Stimulated activated naive CD8-positive, alpha-beta T cell treated with anti-CD3 and anti-CD28 coated beads, Interleukin-15, amount 100 ng/mL, for 72 hours (primary cell): ENCODE measurements around the gene KRTAP19-4.

Source experiments
- ATAC-seq: fragments of 150-1000 bp; cut with Tn5 transposase; 2 replicates; pipeline ENCODE4 v1.10.0; 2021; ENCODE audit warnings: mild to moderate bottlenecking, moderate library complexity
- DNase-seq, 2 donors: peaks; one replicate each; pipeline ENCODE4 v3.0.0; 2021 to 2022
- H3K27ac Mint-ChIP-seq, 2 donors: one replicate each; pipeline ENCODE4 v1.8.0; 2022; ENCODE audit warnings: mild to moderate bottlenecking in 2 of 2, mixed read lengths in 2 of 2, moderate library complexity in 2 of 2
- H3K27me3 Mint-ChIP-seq: one replicate; pipeline ENCODE4 v1.8.0; 2022; ENCODE audit warnings: mixed read lengths
- H3K4me1 Mint-ChIP-seq: one replicate; pipeline ENCODE4 v1.8.0; 2022; ENCODE audit warnings: mild to moderate bottlenecking, mixed read lengths
- H3K4me3 Mint-ChIP-seq, 2 donors: one replicate each; pipeline ENCODE4 v1.8.0; 2022; ENCODE audit warnings: mild to moderate bottlenecking in 2 of 2, mixed read lengths in 2 of 2, moderate library complexity in 1 of 2
- H3K9me3 Mint-ChIP-seq, 2 donors: one replicate each; pipeline ENCODE4 v1.8.0; 2022; ENCODE audit warnings: mixed read lengths in 2 of 2

The KRTAP19-4 gene

DNA sequence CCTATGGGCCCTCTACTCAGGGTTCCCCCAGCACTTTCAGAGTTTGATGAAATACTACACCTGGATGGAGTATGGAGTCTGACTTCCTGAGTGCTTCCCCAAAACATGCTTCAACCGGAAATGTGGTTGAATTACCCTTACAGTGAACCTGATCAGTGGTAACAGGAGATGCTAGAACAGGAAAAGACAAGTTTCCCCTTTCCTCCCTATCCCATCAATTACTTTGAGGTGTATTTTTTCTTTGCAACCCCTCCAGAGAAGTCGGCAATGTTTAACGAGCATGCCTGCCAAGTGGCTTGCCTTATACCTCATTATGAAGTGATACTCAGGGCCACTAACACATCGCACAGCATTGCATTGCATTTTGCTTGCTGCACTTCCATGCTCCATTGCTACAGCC lies 49.9 kb downstream of the KRTAP19-4 start:
- DNase-seq (no peak), ATAC-seq (no peak)
- H3K4me1 Mint-ChIP-seq = no peaks in the 10 kb centered on the region
- no peak overlapping the region for H3K4me3 Mint-ChIP-seq
- no peaks in the 10 kb centered on the region for H3K27me3 Mint-ChIP-seq
- no peaks in the 10 kb centered on the region for H3K9me3 Mint-ChIP-seq
- H3K27ac Mint-ChIP-seq = no peak overlapping the region
